Fibroblast of skin of right biceps (primary cell): Measurements from ENCODE around the gene MRPS18A.

Experiments used
- DNase-seq: peaks from one replicate; pipeline ENCODE4 v3.0.0-alpha.2; 2013

The MRPS18A gene

GRCh38 chr6:43695967-43696291, 8.3 kb upstream of the MRPS18A start:
- no peak for DNase-seq

DNA sequence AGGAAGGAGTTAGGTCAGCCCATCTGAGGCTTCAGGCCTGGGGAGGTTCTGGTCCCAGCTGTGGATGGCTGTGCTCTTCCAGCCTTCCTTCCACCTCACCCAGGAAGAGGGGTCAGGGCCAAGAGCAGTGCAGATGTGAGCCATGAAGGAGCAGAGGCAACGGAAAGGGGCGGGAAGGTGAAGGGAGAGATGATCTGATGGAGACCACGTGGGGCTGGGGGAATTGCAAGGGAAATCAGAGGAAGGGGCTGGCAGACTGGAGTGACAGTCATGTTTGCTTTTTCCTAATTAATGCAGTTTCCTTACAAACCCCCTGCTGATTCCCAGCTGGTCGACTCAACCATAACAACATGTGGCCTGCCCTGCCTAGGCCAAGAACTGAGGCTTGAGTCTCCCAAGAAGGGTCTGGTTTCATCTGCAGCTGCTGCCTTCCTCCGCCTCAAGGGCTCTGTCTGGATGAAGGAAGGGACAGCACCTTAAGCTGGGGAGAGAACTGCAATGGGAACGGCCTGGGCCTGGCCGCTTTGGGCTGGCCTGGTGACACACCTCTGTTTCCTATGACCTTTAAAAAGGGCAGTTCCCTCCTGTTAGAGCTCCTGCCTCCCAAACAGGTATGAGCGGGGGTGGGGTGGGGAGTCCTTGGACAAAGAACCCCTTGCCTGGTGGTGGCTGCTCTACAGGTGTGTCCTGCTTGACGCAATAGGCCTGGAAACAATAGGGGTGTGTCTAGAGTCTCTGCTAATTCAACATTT, 7.8 kb upstream of the MRPS18A start:
- no peak for DNase-seq

DNA sequence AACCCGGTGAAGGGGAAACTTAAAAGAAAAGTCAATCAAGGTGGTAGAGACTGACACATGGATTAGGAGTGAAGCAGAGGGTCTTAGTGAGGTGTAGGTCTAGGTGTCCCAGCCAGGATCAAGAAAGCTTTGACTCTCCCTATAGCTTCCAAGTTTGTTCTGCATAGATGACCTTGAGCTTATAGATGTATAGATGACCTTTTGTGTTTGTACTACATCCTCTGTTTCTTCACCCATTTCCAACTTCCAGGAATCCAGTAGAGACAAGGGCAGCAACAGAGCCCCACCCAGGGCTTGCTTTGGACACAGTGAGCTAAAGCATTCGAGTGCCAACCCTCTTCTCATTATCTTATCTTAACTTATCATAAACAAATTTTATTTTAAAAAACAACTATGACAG, 1.8 kb upstream of the MRPS18A start:
- DNase-seq = no peak

DNA sequence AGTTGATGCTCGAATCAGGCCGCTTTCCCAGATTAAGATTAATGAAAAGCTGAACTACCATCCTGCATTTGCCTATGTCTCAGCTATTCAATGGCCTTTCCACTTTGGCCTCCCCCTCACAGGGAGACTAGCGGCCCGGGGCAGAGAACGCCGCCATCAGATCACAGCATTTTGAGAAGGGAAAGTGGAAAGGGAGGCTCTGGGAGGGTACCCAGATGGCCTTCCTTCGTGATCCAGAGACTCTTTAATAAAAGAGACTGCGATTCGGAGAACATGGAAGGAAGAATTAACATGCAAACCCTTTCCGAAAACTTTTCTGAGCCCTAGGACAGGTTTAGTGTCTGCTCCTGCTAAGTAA, 533 bp downstream of the MRPS18A start:
- no peak for DNase-seq

DNA sequence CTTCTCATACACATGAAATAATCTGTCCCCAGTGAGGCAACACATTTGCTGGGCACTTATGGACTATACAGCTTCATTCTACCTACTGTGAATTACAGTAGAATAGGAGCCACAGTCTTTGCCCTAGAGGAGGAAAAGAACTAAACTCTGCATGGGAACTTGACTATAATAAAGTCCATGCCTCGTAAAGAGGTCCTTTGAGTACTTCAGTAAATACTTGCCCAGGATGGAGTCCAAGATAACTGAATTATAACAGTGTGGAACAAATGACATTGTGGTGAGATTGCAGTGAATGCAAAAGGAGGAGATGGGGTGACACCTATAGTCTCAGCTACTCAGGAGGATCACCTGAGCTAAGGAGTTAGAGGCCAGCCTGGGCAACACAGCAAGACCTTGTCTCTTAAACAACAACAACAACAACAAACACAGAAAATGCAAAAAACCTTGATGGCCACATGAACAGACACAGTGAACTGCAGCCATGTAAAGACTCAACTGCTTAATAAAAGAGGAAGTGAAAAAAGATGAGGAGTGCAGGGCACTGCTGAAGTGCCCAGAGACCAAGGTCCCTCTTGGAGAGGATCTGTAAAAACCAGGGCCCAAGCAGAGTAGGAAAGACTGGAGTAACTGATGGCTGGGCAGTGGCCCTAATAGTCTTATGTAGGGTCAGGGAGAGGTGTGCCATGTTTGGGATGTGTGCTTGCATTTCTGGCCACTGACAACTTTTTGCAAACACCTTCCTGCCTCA, 3.7 kb downstream of the MRPS18A start:
- DNase-seq = no peak

GRCh38 chr6:43682724-43683429, 4.7 kb downstream of the MRPS18A start:
- no peak for DNase-seq

DNA sequence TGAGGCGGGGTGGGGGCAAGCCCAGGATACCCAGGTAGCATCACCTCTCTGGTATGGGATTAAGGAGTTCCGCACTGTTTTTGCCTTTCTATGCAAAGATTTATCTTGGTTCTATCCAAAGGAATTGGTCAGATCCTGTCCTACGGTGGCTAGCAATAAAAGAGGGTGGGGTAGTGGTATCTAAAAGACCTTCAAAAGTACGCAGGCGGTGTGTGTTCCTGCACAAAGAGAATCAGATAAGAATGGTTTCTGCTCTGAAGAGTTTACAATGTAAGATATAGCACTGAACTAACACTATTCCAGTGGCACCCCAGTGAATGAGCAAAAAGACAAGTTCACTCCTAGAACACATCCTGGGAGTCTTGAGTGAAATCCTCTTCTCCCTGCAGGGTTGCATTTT, 6.3 kb downstream of the MRPS18A start:
- DNase-seq = no peak

- DNase-seq = no peak
Observed at GRCh38 chr6:43680308-43681200, 7.0 kb downstream of the MRPS18A start.

GRCh38 chr6:43679057-43679456, 8.5 kb downstream of the MRPS18A start:
- peak; percentile 40 for DNase-seq

- no peak for DNase-seq
Observed at GRCh38 chr6:43678341-43678740, 9.2 kb downstream of the MRPS18A start.

GRCh38 chr6:43677759-43678158, 9.8 kb downstream of the MRPS18A start:
- DNase-seq = no peak

DNA sequence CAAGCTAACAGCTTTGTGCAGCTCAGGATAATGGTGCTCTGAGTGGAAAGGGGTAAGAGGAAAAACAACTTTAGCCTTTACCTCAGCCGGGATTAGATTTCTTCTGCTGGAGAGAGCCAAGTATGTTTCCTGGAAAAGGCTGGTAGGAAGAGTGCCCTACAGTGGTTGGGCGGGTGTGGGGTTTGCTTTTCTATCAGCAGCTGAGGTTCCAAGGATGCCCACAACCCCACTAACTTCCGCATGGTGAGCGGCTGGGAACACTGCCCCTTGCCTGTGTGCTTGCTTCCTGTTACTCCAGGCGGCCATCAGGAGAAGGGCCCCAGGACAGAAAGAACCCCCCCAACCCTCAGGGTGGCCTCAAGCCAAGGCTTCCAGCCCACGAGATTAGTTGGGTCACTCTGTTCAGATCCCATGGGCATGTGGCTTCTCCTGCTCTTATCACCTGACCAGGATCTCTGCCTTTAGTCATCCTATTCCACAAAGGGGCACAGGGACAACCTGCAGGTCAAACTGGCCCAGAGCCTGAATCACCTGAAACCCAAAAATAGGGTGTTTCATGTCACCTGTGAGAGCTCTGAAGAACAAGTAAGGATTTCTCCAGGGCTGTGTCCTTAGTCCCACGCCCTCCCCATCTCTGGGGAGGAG, 10.5 kb downstream of the MRPS18A start:
- DNase-seq = no peak

DNA sequence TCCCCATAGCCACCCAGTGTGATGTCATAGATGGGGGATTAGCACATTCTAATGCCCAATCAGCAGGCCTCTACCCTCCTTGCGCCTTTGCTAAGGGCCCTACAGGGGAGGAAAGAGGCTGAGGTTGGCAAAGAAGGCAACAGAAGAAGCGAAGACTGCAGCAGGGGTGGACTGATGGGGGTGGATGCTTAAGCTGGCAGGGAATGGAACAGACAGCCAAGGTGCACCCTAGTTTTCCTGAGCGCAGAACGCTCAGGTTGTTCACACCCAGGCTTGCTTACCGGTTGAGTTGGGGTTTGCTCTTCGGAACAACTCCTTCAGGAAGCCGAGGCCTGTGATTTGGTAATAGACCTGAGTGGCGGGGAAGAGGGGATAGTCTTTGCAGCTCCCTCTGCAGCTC, 12.7 kb downstream of the MRPS18A start:
- no peak for DNase-seq

DNA sequence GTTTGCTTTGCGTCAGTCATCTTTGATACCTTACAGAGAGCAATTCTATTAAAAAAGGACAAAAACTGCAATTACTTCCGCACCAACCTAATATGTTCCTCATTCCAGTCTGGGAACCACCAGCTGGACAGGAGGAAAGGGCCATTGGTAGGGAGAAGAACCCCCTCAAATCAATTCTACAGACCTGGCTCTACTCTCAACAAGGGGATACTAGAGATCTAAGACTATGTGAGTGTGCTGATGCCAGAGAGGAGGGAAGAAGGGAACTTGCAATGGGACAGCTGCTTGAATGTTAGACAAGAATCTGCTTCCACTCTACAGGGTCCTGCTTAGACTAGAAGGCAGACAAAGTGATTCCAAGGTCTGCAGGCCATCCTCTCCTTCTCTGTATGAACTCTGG, 13.3 kb downstream of the MRPS18A start:
- DNase-seq = no peak

GRCh38 chr6:43673444-43674084, 14.0 kb downstream of the MRPS18A start:
- no peak for DNase-seq

- DNase-seq = no peak
Observed at GRCh38 chr6:43671801-43672690, 15.5 kb downstream of the MRPS18A start.

DNA sequence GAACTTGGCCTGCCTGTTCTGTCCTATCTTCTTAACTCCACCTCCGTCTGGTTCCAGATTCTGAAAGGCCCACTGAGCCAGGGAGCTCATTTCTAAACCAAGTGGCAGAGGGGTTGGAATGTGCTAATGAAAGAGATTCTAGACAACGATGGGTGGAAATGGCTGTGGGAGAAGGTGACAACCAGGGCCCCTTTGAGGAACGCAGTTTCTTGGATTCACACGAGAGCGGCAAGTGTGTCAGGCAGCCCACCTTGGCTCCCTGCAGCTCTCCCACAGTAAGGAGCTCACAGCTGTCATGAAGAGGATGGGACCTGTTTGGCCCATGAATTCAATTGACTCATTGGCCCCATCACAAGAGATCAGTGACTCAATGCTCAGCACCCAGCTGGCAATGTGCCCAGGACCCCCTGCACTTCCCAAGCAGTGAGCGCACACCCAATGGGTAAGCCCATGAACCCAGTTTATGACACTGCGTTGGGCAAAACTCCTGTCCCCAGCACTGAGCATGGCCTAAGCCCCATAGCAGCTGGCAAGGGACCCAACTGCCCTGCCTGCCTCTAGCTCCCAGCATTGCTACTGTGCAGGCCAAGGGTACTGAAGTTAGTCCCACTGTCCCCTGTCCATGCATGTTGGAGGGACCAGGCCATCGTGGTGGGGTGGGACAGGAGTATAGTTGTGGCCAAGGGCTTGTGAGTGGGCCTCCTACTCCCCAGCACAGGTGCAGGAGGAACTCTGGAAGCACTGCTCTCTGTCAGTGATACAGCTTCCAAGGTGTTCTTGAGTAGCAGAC, 16.4 kb downstream of the MRPS18A start:
- DNase-seq = peak; percentile 29

- DNase-seq = no peak
Observed at GRCh38 chr6:43670623-43670986, 17.0 kb downstream of the MRPS18A start.

DNA sequence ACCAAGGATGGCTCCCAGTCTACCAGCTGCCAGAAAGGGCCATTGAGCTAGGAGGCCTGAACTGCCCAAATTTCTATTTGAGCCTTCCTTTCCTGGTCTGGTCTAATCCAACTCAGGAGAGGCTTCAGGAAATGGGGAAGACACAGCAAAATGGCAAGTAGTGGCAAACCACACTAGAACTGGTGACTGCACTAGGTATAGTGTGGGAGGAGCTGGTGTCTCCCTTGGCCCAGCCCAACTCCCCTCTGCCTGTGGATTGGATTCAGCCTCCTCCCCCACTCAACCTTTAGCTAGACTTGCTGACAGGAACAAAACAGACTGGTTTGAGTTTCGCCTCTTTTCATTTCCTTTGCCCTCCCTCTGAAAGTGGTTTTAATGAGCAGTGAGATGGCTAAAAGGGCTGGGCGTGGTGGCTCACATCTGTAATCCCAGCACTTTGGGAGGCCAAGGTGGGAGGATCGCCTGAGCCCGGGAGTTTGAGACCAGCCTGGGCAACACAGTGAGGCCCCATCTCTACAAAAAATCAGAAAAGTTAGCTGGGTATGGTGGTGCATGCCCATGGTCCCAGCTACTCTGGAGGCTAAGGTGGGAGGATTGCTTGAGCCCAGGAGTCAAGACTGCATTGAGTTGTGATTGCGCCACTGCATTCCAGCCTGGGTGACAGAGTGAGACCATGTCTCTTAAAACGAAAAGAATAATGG, 17.5 kb downstream of the MRPS18A start:
- DNase-seq = no peak
